NCI-H69 (cell line): Measurements from ENCODE around the gene BRIX1.

ENCODE experiments used
- DNase-seq: peaks from one replicate; lab custom pipeline; 2025; lab: John Stamatoyannopoulos, UW

The BRIX1 gene

GRCh38 chr5:34915139-34915855 is at the start of gene BRIX1, which contains the start of gene RAD1:
BRIX1 (plus strand) TSS chr5:34915711; CDS start chr5:34915739, 28 bp downstream.
RAD1 (minus strand) TSS chr5:34915504; CDS start chr5:34914892, 612 bp downstream.
- peak; percentile 99 for DNase-seq

- DNase-seq, result no peak
Measured at GRCh38 chr5:34866989-34867471, 48.5 kb upstream of the BRIX1 start.

- DNase-seq, result no peak
Measured at GRCh38 chr5:34867660-34868059, 47.9 kb upstream of the BRIX1 start.

- DNase-seq, result no peak
Measured at GRCh38 chr5:34868791-34869190, 46.7 kb upstream of the BRIX1 start.

- DNase-seq, result no peak
Measured at GRCh38 chr5:34869256-34869655, 46.3 kb upstream of the BRIX1 start.

- DNase-seq, result no peak
Measured at GRCh38 chr5:34870382-34870781, 45.1 kb upstream of the BRIX1 start.

GRCh38 chr5:34876275-34876674 is 39.2 kb upstream of the BRIX1 start:
- no peak for DNase-seq

GRCh38 chr5:34881246-34881645 is 34.3 kb upstream of the BRIX1 start:
- DNase-seq, result no peak

GRCh38 chr5:34886392-34887119 is 29.0 kb upstream of the BRIX1 start:
- no peak for DNase-seq

- no peak for DNase-seq
Measured at GRCh38 chr5:34889394-34889793, 26.1 kb upstream of the BRIX1 start.

- DNase-seq, result no peak
Measured at GRCh38 chr5:34891981-34892380, 23.5 kb upstream of the BRIX1 start.

- DNase-seq, result no peak
Measured at GRCh38 chr5:34892414-34892813, 23.1 kb upstream of the BRIX1 start.

- DNase-seq, result no peak
Measured at GRCh38 chr5:34894716-34895115, 20.8 kb upstream of the BRIX1 start.

GRCh38 chr5:34895641-34896419 is 19.7 kb upstream of the BRIX1 start:
- no peak for DNase-seq

GRCh38 chr5:34897646-34898045 is 17.9 kb upstream of the BRIX1 start:
- no peak for DNase-seq

- DNase-seq, result peak; percentile 82
Measured at GRCh38 chr5:34898258-34898895, 17.1 kb upstream of the BRIX1 start.

- peak; percentile 27 for DNase-seq
Measured at GRCh38 chr5:34899066-34899465, 16.4 kb upstream of the BRIX1 start.

- no peak for DNase-seq
Measured at GRCh38 chr5:34900652-34901051, 14.9 kb upstream of the BRIX1 start.

- DNase-seq, result no peak
Measured at GRCh38 chr5:34903260-34903659, 12.3 kb upstream of the BRIX1 start.

GRCh38 chr5:34905564-34905963 is 9.9 kb upstream of the BRIX1 start:
- peak; percentile 10 for DNase-seq

- no peak for DNase-seq
Measured at GRCh38 chr5:34913072-34913471, 2.4 kb upstream of the BRIX1 start.

- peak; percentile 76 for DNase-seq
Measured at GRCh38 chr5:34914671-34915138, 806 bp upstream of the BRIX1 start.
